ENCODE results near the gene TEKTIP1.

The TEKTIP1 gene

DNA sequence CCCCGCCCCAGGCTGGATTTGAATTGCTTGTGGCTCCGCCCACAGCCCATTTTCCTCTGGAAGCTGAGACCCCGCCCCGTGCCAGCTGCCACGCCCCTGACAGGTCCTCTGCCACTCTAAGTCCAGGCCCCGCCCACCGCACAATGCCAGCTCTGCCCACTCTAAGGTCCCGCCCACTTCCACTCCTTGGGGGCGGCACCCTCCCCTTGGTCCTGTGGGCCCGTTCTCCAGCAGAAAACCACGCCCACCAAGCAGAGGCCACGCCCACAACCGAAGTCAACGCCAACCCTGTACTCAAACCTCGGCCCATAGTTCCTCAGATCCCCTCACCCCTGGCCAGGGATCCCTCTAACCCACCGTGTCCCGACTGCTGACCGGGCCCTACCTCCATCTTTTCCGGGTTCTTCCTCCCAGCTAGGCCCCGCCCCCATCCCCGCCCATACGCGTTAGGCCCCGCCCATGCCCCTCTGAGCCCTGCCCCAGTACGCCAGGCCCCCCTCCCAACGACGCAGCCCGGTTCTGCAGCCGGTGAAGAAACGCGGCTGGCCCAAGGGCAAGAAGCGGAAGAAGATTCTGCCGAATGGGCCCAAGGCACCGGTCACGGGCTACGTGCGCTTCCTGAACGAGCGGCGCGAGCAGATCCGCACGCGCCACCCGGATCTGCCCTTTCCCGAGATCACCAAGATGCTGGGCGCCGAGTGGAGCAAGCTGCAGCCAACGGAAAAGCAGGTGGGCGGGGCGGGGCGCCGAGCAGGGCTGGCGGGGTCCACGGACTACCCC, 35.1 kb downstream of the TEKTIP1 start:
- H3K9ac ChIP-seq (ENCODE audit: low read length), result no peak overlapping the region
- H3K36me3 ChIP-seq (replicated peaks; ENCODE audit: low read depth, low read length), result peaks cover 11% of the 10 kb centered on the region
- TF ChIP-seq, protein P1, sequence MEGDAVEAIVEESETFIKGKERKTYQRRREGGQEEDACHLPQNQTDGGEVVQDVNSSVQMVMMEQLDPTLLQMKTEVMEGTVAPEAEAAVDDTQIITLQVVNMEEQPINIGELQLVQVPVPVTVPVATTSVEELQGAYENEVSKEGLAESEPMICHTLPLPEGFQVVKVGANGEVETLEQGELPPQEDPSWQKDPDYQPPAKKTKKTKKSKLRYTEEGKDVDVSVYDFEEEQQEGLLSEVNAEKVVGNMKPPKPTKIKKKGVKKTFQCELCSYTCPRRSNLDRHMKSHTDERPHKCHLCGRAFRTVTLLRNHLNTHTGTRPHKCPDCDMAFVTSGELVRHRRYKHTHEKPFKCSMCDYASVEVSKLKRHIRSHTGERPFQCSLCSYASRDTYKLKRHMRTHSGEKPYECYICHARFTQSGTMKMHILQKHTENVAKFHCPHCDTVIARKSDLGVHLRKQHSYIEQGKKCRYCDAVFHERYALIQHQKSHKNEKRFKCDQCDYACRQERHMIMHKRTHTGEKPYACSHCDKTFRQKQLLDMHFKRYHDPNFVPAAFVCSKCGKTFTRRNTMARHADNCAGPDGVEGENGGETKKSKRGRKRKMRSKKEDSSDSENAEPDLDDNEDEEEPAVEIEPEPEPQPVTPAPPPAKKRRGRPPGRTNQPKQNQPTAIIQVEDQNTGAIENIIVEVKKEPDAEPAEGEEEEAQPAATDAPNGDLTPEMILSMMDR (IDR thresholded peaks at IDR 0.05; ENCODE audit: low read depth, low read length), result no peak
- TF ChIP-seq EZH2phosphoT487 (IDR thresholded peaks at IDR 0.05; ENCODE audit: low read depth), result no peak
- H3K27me3 ChIP-seq (ENCODE audit: low read depth, low read length), result no peaks in the 10 kb centered on the region
- H3K27ac ChIP-seq (ENCODE audit: low read length), result no peak overlapping the region
- H3K4me3 ChIP-seq (ENCODE audit: low read length), result peak overlapping the region; percentile 91
- peaks cover 10% of the 10 kb centered on the region for H3K4me1 ChIP-seq (ENCODE audit: low read length)
- no peaks in the 10 kb centered on the region for H3K9me3 ChIP-seq (ENCODE audit: insufficient read depth, low read length)
- H3K4me2 ChIP-seq (ENCODE audit: low read length), result peak overlapping the region; percentile 91
- no peak overlapping the region for H2AFZ ChIP-seq (ENCODE audit: low read depth, low read length)
- H3K79me2 ChIP-seq (ENCODE audit: low read length), result peaks cover 8% of the 10 kb centered on the region; the same call in 1 of the 2 replicates
- peaks cover 5% of the 10 kb centered on the region; the same call in 1 of the 2 replicates for H4K20me1 ChIP-seq (ENCODE audit: insufficient read depth, low read length)

DNA sequence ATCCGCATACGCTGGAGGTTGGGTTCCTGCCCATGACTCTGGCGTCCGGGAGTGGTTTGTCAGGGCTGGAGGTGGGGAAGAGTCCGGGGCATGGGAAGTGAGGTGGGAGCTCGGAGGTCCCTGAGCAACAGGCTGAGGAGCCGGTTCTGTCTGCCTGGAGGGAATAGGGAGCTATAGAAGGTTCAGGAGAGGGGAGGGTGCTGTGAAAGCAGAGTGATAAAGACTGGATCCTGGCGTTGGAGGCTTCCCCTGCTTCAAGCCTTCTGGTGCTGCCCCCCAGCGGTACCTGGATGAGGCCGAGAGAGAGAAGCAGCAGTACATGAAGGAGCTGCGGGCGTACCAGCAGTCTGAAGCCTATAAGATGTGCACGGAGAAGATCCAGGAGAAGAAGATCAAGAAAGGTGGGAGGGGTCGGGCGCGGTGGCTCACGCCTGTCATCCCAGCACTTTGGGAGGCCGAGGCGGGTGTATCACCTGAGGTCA, 36.3 kb downstream of the TEKTIP1 start:
- no peak overlapping the region for H3K9ac ChIP-seq (ENCODE audit: low read length)
- peaks cover 5% of the 10 kb centered on the region; the same call in 1 of the 2 replicates for H4K20me1 ChIP-seq (ENCODE audit: insufficient read depth, low read length)
- peaks cover 11% of the 10 kb centered on the region for H3K36me3 ChIP-seq (replicated peaks; ENCODE audit: low read depth, low read length)
- H3K27ac ChIP-seq (ENCODE audit: low read length), result no peak overlapping the region
- no peak for TF ChIP-seq EZH2phosphoT487 (IDR thresholded peaks at IDR 0.05; ENCODE audit: low read depth)
- TF ChIP-seq, protein P1 (IDR thresholded peaks at IDR 0.05; ENCODE audit: low read depth, low read length), result peak; percentile 64
- H3K4me2 ChIP-seq (ENCODE audit: low read length), result no peak overlapping the region
- no peak overlapping the region for H3K4me3 ChIP-seq (ENCODE audit: low read length)
- peaks cover 8% of the 10 kb centered on the region; the same call in 1 of the 2 replicates for H3K79me2 ChIP-seq (ENCODE audit: low read length)
- no peak overlapping the region for H2AFZ ChIP-seq (ENCODE audit: low read depth, low read length)
- peaks cover 10% of the 10 kb centered on the region for H3K4me1 ChIP-seq (ENCODE audit: low read length)
- H3K9me3 ChIP-seq (ENCODE audit: insufficient read depth, low read length), result no peaks in the 10 kb centered on the region
- H3K27me3 ChIP-seq (ENCODE audit: low read depth, low read length), result no peaks in the 10 kb centered on the region

DNA sequence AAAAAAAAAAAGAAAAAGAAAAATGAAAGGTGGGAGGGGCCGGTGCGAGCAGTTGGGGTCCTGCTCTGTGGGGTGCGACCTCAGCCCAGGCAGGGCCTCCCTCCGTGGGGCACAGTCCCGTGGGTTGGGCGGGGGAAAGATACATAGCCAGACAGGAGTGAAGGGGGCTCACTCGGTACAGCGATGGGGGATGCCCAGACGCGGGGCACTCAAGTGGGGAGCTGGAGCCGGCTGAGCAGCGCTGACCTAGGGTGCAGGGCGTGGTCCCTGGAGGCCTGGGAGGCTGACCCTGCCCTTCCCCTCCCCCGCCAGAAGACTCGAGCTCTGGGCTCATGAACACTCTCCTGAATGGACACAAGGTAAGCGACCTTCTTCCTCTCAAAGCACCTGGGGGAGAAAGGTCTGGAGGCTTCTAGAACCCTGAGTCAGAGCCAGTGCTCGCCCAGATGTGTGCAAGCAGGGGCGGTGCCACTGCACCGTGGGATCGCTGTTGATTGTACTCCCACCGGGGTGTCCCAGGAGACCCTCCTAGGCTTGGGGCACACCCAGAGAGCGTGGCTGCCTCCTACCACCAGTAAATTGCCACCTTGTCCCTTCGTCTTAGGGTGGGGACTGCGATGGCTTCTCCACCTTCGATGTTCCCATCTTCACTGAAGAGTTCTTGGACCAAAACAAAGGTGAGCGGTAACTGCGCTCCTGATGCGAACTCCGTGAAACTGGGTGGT, 37.1 kb downstream of the TEKTIP1 start:
- Histone ChIP-seq H3K27ac (ENCODE audit: low read length) (no peak overlapping the region), H2AFZ (ENCODE audit: low read depth, low read length) (no peak overlapping the region), H3K9me3 (ENCODE audit: insufficient read depth, low read length) (no peaks in the 10 kb centered on the region), H3K4me3 (ENCODE audit: low read length) (no peak overlapping the region), H4K20me1 (ENCODE audit: insufficient read depth, low read length) (peaks cover 5% of the 10 kb centered on the region; the same call in 1 of the 2 replicates), H3K9ac (ENCODE audit: low read length) (no peak overlapping the region), H3K4me1 (ENCODE audit: low read length) (peaks cover 10% of the 10 kb centered on the region), H3K4me2 (ENCODE audit: low read length) (no peak overlapping the region), H3K36me3 (replicated peaks; ENCODE audit: low read depth, low read length) (peaks cover 11% of the 10 kb centered on the region), H3K27me3 (ENCODE audit: low read depth, low read length) (no peaks in the 10 kb centered on the region), H3K79me2 (ENCODE audit: low read length) (peaks cover 8% of the 10 kb centered on the region; the same call in 1 of the 2 replicates)
- TF ChIP-seq EZH2phosphoT487 (IDR thresholded peaks at IDR 0.05; ENCODE audit: low read depth), result no peak
- TF ChIP-seq, protein P1 (IDR thresholded peaks at IDR 0.05; ENCODE audit: low read depth, low read length), result no peak
